Neural progenitor cell (in vitro differentiated cells): ENCODE measurements around the gene CPO.

Experiments used
- EZH2 ChIP-seq: fragments of 200-600 bp; sonication (generic); IDR thresholded peaks from 2 replicates; pipeline ENCODE4 v1.6.1; 2017; ENCODE audit warnings: antibody characterized with exemption, mild to moderate bottlenecking, moderate library complexity
- TF ChIP-seq, protein P1 (sequence below): fragments of 200-600 bp; sonication (generic); IDR thresholded peaks from 2 replicates; pipeline ENCODE4 v1.5.1; 2017; ENCODE audit warnings: antibody characterized with exemption, mild to moderate bottlenecking

DNA sequence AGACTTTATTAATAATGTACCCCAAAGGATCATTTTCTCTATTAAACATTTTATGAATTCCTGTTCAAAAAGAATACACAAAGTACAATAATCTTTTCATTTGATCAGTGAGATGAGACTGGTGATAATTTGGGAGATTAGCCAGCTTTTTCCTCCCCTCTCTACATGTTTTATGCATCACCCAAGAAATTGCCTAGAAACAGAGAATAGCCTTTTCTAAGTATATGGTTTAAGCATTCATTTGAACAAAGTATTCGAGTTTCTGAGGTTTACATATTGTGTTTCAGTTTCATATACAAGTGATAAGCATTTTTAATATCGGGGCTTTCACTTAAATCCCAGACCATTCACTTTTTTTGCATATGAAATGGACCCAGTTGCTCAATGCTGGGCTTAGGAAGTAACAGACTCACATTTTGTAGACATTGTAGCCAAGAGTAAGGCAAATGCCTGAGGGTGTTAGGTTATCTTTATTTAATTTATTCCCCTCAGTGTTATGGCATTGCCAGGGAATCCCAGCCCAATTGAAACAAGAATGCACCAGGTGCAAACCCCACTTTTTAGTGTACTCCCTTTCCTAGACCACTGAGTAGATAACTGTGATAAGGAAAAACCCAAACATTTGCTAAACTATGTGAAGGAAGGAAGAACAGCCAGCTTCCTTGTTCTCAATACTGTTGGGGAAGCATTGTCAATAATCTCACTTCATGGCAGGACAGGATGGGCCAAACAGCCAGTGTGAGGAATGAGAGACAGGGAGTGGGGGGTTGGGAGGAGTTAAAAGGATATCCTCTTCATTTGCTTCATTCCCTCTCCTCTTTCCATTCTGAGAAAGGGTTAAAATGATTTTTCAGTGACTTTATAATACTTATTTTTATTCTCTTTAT is 3.5 kb downstream of the CPO start:
- TF ChIP-seq, protein P1, sequence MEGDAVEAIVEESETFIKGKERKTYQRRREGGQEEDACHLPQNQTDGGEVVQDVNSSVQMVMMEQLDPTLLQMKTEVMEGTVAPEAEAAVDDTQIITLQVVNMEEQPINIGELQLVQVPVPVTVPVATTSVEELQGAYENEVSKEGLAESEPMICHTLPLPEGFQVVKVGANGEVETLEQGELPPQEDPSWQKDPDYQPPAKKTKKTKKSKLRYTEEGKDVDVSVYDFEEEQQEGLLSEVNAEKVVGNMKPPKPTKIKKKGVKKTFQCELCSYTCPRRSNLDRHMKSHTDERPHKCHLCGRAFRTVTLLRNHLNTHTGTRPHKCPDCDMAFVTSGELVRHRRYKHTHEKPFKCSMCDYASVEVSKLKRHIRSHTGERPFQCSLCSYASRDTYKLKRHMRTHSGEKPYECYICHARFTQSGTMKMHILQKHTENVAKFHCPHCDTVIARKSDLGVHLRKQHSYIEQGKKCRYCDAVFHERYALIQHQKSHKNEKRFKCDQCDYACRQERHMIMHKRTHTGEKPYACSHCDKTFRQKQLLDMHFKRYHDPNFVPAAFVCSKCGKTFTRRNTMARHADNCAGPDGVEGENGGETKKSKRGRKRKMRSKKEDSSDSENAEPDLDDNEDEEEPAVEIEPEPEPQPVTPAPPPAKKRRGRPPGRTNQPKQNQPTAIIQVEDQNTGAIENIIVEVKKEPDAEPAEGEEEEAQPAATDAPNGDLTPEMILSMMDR: no peak
- no peak for TF ChIP-seq EZH2
